HepG2 (cell line): ENCODE data around the gene SF3B6. TPM values are rescaled to one million over a fixed set of nuclear protein-coding genes. Genes with fewer than 3 reads are reported as not detected.

Experiments
- BCL6 ChIP-seq: IDR thresholded peaks from 2 replicates; pipeline ENCODE4 v1.6.1; 2016; ENCODE audit warnings: missing genetic modification reagents, missing compliant biosample characterization
- FOXA1 ChIP-seq, 2 experiments: fragments of 450-650 bp in 1 of 2; sonication (generic) in 1 of 2; formaldehyde crosslinking in 1 of 2; IDR thresholded peaks; 2 replicates each; pipeline versions ENCODE4 v1.4.0 to v1.6.1; 2016 to 2020; ENCODE audit warnings: missing genetic modification reagents in 1 of 2
- XRCC5 ChIP-seq: fragments of 200-400 bp; formaldehyde crosslinking; optimal IDR thresholded peaks from 2 replicates; pipeline ENCODE3; 2017; ENCODE audit warnings: mild to moderate bottlenecking, low read length
- polyA plus RNA-seq, 8 experiments: library from polyadenylated mRNA; depleted of rRNA in 3 of 8; stranded (reverse) in 7 of 8; unstranded in 1 of 8; fragments of >200 nt; fragmentation: Illumina TruSeq in 4 of 8; extraction: Trizol in 4 of 8; gene quantifications; 2 replicates each; pipeline versions ENCODE4 v1.2.1 to v1.2.3, GENCODE V29; 2011 to 2016; ENCODE audit warnings: low read depth in 4 of 8, missing spikeins in 1 of 8, mixed read lengths in 1 of 8; ENCODE audit not compliant: insufficient read depth in 1 of 8
- total RNA-seq, 5 experiments: library from RNA; depleted of rRNA; stranded (reverse); fragments of >200 nt; fragmentation: Illumina TruSeq; extraction: Trizol; gene quantifications; 2 replicates each; pipeline ENCODE4 v1.2.3, GENCODE V29; 2016; ENCODE audit warnings: low read depth in 1 of 5
- TF ChIP-seq, protein P1 (sequence below): sonication (generic); formaldehyde crosslinking; IDR thresholded peaks from 2 replicates; pipeline ENCODE4 v1.4.0; 2020; ENCODE audit warnings: missing genetic modification reagents
- TF ChIP-seq, protein P2 (sequence below): sonication (generic); formaldehyde crosslinking; IDR thresholded peaks from 2 replicates; pipeline ENCODE4 v1.4.0; 2020; ENCODE audit warnings: missing genetic modification reagents

The SF3B6 gene
- total and polyA plus RNA-seq, 2 of the 13 experiments (the other 11 are each of a cell fraction or from before 2014, with no cell fraction given) = 177 to 182 TPM

GRCh38 chr2:24050041-24050979, 25.8 kb downstream of the SF3B6 start (continued):
- TF ChIP-seq, protein P1, sequence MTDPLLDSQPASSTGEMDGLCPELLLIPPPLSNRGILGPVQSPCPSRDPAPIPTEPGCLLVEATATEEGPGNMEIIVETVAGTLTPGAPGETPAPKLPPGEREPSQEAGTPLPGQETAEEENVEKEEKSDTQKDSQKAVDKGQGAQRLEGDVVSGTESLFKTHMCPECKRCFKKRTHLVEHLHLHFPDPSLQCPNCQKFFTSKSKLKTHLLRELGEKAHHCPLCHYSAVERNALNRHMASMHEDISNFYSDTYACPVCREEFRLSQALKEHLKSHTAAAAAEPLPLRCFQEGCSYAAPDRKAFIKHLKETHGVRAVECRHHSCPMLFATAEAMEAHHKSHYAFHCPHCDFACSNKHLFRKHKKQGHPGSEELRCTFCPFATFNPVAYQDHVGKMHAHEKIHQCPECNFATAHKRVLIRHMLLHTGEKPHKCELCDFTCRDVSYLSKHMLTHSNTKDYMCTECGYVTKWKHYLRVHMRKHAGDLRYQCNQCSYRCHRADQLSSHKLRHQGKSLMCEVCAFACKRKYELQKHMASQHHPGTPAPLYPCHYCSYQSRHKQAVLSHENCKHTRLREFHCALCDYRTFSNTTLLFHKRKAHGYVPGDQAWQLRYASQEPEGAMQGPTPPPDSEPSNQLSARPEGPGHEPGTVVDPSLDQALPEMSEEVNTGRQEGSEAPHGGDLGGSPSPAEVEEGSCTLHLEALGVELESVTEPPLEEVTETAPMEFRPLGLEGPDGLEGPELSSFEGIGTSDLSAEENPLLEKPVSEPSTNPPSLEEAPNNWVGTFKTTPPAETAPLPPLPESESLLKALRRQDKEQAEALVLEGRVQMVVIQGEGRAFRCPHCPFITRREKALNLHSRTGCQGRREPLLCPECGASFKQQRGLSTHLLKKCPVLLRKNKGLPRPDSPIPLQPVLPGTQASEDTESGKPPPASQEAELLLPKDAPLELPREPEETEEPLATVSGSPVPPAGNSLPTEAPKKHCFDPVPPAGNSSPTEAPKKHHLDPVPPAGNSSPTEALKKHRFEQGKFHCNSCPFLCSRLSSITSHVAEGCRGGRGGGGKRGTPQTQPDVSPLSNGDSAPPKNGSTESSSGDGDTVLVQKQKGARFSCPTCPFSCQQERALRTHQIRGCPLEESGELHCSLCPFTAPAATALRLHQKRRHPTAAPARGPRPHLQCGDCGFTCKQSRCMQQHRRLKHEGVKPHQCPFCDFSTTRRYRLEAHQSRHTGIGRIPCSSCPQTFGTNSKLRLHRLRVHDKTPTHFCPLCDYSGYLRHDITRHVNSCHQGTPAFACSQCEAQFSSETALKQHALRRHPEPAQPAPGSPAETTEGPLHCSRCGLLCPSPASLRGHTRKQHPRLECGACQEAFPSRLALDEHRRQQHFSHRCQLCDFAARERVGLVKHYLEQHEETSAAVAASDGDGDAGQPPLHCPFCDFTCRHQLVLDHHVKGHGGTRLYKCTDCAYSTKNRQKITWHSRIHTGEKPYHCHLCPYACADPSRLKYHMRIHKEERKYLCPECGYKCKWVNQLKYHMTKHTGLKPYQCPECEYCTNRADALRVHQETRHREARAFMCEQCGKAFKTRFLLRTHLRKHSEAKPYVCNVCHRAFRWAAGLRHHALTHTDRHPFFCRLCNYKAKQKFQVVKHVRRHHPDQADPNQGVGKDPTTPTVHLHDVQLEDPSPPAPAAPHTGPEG (CRISPR knock-in tag) = no peak
- TF ChIP-seq BCL6 (CRISPR knock-in tag) (peak; percentile 10; the same call in 1 of the 2 replicates), FOXA1 (IDR thresholded peaks at IDR 0.05) (no peak), FOXA1 (CRISPR knock-in tag; IDR thresholded peaks at IDR 0.05) (no peak), XRCC5 (peak; percentile 9)
- TF ChIP-seq, protein P2, sequence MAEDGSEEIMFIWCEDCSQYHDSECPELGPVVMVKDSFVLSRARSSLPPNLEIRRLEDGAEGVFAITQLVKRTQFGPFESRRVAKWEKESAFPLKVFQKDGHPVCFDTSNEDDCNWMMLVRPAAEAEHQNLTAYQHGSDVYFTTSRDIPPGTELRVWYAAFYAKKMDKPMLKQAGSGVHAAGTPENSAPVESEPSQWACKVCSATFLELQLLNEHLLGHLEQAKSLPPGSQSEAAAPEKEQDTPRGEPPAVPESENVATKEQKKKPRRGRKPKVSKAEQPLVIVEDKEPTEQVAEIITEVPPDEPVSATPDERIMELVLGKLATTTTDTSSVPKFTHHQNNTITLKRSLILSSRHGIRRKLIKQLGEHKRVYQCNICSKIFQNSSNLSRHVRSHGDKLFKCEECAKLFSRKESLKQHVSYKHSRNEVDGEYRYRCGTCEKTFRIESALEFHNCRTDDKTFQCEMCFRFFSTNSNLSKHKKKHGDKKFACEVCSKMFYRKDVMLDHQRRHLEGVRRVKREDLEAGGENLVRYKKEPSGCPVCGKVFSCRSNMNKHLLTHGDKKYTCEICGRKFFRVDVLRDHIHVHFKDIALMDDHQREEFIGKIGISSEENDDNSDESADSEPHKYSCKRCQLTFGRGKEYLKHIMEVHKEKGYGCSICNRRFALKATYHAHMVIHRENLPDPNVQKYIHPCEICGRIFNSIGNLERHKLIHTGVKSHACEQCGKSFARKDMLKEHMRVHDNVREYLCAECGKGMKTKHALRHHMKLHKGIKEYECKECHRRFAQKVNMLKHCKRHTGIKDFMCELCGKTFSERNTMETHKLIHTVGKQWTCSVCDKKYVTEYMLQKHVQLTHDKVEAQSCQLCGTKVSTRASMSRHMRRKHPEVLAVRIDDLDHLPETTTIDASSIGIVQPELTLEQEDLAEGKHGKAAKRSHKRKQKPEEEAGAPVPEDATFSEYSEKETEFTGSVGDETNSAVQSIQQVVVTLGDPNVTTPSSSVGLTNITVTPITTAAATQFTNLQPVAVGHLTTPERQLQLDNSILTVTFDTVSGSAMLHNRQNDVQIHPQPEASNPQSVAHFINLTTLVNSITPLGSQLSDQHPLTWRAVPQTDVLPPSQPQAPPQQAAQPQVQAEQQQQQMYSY (CRISPR knock-in tag) = 0 out of 2 replicates have a peak, but pooled peaks have one; percentile 24
- TF ChIP-seq, all 625 proteins: peak for 104
